Stimulated activated CD8-positive, alpha-beta memory T cell treated with anti-CD3 and anti-CD28 coated beads, Interleukin-12 subunit alpha, Interleukin-12 subunit beta, amount 100 ng/mL, for 24 hours (primary cell): Measurements from ENCODE around the gene PAXX.

Experiments used
- DNase-seq: peaks from one replicate; pipeline ENCODE4 v3.0.0-alpha.2; 2020; ENCODE audit errors: extremely low read depth

Gene PAXX

GRCh38 chr9:137017791-137018497, 25.7 kb downstream of the PAXX start:
- DNase-seq = no peak

- DNase-seq = no peak
Observed at GRCh38 chr9:137018761-137019559, 26.7 kb downstream of the PAXX start.

DNA sequence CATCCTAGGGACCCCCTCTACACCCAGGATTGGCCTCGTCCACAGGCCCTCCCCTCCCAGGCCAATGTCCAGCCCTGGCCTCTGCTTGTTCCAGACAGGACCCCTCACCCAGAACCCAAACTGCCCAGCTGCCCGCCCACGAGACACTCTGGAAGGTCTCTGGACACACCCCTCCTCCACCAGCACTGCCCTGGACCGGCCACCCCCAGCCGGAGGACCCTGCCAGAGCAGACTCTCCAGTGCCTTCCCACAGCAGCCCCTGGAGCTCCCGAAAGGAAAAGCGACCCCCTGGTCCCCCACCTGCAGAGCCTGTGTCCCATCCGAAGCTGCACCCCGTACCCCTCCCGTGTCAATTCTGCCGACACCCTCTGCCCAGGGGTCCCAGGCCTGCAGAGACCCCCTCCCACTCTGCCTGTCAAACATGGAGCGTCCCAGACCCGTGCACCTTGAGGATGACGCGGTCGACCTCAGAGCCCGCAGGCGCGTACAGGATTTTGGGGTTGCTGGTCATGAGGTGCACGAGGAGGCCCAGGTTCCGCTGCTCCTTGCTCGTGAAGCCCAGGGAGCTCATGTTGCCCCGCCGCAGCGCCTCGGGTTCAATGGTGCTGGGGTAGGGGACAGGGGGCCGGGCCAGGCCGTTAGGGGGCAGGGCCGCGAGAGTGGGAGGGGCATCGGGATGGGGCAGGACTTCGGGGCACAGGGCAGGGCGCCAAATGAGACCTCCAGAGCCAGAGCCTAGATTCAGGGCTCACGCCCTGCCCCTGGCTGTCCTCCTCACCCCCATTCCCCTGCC, 27.9 kb downstream of the PAXX start:
- DNase-seq = no peak

DNA sequence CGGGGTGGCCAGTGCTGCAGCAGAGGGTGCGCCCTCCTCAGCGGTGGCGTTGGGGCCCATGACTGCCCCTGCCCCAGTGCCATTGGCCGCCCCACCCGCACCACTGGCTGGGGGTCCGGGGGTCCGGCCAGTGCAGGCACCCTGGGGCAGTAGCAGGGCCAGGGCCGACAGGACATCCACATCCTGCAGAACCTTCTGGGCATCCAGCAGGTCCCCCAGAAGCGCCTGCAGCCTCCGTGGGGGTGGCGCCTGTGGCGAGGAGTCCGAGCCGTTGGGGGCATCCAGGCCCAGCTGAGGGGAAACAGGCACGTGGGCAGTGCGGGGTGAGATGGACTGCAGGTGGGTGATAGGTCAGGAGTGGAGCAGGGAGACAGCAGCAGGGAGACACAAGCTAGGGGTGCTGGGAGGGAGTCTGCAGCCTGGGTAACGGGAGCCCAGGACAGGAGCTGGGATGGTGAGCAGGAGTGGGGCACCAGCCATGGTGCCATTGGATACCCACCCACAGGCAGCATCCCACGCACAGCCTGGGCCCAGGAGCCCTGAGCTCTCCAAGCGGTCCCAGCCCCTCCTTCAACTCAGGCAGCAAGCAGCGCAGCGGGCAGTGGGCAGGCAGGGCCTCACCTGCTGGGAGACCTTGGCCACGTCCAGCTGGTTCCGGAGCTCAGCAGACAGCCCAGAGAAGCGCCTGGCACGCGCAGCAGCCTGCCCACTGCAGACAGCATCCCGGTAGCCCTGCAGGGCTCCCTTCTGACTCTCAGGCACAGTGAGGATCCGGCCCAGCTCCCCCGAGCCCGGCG, 28.7 kb downstream of the PAXX start:
- DNase-seq = no peak

DNA sequence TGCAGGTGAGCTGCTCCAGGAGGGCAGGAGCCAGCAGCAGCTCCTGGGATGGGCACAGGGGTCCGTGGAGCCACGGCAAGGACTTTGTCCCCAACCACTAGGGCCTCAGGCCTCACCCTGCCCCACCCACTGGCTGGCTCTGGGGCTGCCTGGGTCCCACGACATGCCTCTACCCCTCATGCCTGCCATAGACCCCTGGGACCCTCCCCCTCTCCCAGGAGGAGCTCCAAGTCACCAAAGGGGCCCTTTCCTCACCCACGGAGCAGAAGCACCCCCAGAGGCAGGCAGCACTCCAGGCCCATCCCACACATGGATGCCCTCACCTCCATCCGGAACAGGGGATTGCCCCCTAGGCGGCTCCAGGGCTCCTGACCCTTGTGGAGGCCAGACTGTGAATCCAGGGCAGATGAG, 29.4 kb downstream of the PAXX start:
- DNase-seq = no peak

DNA sequence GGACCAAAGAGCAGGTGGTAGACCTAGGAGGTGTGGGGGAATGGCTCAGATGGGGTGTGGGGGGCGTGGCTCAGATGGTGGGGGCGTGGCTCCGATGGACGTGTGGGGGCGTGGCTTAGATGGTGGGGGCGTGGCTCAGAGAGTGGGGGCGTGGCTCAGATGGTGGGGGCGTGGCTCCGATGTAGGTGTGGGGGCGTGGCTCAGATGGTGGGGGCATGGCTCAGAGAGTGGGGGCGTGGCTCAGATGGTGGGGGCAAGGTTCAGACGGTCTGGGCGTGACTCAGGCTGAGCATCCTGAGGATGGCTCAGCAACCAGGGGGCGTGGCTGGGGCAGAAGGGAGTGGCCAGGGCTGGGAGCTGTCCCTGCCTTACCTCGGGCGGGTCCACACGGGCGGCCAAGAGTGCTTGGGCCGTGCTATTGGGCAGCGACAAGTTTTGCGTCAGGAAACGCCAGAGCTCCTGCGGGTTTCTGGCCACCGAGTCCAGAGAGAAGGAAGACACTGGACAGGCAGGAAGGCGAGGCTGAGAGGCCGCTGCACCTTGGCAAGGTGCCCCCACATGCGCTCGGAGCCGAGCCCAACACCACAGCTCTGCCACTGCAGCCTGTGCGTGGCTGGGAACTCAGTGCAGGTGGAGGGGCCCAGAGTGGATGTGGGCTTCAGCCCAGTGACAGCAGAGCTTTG, 29.9 kb downstream of the PAXX start:
- DNase-seq = peak; percentile 51

- no peak for DNase-seq
Observed at GRCh38 chr9:137022662-137023008, 30.4 kb downstream of the PAXX start.

DNA sequence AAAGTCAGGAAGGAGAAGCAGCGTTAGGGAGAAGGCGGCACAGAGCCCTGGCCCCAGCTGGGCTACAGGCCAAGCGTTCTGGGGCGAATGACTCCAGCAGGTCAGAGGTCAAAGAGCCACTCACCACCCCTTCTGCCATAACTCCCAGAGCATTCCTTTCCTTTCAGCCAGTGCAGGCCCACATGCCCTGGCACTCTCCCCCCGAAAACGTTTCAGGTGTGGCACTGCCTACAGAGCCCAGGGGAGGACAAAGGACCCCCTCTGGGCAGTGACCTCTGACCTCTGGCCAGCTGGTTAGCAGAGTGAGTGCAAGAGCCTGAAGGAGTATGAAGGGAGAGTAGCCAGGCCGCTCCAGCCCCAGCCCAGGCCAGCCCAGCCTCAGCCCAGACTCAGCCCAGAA, 30.9 kb downstream of the PAXX start:
- DNase-seq = no peak

DNA sequence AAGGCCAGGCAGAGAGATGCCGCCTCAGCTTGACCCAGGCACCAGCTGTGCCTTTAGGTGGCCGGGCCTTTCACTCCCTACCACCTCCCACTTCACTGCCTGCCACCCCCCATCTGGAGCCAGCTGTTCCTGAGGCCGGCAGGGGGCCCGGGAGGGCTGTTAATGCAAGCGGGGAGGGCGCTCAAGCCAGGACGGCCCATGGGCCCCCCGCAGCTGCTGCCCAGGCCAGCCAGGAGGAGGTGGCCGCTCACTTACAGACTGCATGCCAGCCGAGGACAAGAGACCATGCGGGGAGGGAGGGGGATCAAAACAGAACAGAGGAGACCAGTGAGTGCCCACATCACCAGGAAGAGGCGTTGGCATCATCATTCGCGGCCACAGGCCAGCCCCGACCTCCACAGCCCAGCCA, 31.4 kb downstream of the PAXX start:
- no peak for DNase-seq

GRCh38 chr9:137025517-137025966, 33.3 kb downstream of the PAXX start:
- no peak for DNase-seq

- no peak for DNase-seq
Observed at GRCh38 chr9:137026384-137026783, 34.2 kb downstream of the PAXX start.

GRCh38 chr9:137026828-137027227, 34.6 kb downstream of the PAXX start:
- no peak for DNase-seq

DNA sequence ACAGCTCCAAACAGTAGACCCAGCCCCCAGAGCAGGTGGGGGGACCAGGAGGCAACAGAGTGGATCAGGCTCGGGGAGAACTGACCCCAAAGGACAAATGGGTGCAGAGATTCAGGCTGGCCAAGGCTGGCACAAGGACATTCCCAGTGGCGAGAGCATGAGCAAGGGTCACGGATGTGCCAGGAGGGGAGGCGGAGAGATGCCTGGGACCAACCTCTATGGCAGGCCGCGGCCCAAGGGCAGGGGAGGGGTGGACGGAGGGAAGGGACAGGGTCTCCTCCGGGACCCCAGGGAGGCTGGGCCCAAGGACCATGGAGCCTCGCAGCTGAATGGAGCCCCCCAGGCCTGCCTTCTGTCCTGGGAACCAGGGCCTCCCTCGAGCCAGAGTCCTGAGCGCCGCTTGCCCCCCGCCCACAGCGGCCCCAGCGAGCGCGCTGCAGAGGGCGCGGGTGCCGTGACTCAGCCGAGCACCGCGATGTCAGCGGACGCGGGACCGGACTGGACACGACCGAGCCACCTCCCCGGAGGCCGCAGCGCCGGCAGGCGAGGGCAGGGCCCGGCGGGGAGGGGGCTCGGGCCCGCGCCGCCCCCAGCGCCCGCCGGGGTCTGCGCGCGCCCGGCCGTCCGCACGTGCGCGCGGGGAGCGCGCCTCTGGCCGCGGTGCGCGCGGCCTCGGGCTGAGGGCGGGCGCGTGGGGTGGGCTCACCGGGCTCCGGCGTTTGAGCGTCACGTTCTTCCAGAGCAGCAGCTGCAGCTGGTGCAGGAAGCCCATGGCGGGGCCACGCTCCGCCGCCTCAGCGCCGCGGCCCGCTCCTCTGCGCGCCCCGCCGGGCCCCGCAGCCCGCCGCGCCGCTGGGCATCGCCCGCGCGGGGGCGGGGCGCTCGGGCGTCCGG, 35.4 kb downstream of the PAXX start, which contains the start of gene ABCA2:
ABCA2 (minus strand) TSS at position 869 of the 894 bp plus-strand sequence; CDS start at position 772, 97 bp downstream.
- no peak for DNase-seq

DNA sequence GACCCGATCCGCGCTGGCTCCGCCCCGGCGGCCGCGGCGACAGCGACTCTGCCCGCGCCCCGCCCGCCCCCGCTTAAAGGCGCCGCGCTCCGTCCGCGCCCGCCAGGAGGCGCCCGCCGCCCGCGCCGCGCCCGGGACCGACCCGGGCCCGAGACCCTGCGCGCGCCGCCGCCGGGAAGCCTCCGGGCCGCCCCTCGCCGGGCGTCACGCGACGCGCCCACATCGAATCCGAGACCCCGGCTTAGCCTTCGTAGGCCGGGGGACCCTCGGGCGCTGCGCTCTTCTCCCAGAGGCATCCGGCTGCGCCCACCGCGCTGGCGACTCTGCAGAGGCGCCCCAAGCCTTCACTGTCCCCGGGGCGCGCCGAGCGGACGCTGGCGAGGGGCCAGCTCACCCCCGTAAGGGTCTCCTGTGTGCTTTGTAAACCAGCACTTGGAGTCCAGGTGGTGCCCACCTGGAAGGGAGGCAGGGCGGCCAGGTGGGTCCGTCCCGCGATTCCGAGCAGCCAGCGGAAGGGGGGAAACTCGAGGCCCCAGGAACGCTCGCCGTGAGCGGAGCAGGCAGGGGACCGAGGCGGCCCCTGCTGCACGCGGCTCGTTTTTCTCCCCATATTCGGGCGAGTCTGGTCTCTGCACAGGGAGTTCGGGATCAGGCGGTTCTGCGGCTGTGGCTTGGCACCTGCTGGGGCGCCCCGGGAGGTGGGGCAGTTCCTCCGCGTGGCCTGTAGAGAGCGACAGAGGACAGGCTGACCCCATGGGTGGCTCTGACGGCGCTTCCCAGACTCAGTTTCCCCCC, 36.2 kb downstream of the PAXX start:
- peak; percentile 30 for DNase-seq

DNA sequence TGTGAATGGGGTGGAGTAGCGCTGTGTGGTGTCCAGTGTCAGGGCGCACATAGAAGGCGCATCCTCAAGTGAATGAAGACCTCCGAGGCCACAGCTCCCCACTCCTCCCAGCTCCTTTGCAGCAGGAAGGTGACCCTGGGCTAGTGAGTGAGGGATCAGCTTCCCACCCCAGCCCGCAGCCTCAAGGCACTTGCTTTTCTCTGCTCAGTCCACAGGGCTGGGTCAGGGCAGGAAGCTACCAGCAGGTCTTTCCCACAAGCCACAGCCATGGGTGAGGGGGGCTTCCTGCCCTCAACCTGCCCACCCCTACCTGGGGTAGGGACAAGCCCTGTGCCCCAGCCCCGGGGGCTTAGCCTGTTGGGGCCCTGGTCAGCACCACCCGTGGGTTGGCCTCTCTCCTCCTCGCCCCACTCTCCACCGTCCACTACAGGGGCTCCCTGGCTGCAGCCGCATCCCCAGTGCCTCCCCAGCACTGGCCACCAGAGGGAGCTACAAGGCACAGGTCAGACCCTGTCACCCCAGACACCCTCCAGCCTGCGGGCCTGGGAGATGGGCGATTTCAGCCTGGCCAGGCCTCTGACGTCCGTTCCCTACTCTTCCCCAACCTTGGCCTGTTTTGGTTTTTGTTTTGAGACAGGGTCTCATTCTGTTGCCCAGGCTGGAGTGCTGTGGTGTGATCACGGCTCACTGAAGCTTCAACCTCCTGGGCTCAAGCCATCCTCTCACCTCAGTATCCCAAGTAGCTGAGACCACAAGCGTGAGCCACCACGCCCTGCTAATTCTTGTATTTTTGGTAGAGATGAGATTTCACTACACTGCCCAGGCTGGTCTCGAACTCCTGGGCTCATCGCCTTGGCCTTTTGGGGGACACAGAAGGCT, 37.1 kb downstream of the PAXX start:
- DNase-seq = peak; percentile 47

- DNase-seq = no peak
Observed at GRCh38 chr9:137030006-137030405, 37.8 kb downstream of the PAXX start.

DNA sequence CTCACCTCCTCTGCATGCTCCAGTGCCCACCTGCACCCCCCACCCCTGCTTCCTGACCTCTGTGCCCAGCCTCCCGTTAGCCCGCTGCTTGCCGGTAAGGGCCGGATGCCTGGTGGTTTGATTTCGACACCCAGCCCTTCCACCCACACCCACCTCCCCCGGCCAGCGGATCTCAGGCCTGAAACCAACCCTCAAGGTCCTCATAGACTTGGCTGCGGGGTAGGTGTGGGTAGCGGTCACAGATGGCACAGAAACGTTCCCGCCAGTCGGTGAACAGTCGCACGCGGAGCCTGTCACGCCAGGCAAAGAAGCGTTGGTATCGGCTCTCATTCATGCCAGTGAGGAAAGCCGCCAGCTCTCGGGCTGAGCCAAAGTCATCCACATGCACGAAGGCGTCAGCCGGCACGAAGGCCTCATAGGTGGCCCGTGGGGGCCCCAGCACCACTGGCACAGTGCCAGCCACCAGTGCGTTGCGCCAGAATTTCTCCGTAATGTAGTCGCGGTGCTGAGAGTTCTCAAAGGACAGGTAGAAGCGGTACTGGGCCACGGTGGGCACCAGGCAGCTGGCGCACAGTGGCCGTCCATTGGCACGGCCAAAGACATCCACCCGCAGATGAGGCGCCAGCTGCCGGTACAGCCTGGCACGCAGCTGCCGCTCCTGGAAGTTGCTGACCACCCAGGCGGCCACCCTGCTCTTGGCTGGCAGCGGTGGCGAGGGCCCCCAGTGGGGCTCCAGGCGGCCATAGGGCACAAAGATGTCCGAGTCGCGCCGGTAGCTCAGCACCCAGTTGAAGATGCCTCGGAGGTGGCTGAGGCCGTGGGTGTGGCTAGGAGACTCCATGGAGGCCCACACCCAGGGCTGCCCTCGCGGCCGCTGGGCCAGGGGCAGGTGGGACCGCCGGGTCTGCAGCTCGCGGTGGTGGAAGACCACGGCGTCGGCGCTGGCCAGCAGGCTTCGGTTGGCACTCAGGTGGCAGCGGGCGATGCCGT, 38.6 kb downstream of the PAXX start:
- no peak for DNase-seq
